Body of pancreas (tissue), 4 donors: ENCODE results near the gene GNAT1.

Source experiments
- CTCF ChIP-seq, 7 experiments: fragments of 450-650 bp in 4 of 7; fragments of 200-600 bp in 3 of 7; sonication (generic) in 3 of 7; IDR thresholded peaks; one replicate each; pipeline ENCODE4 v1.5.1; 2016 to 2019; ENCODE audit warnings: antibody characterized with exemption in 7 of 7
- POLR2A ChIP-seq, 3 donors: fragments of 450-650 bp; IDR thresholded peaks; one replicate each; pipeline ENCODE4 v1.6.1; 2016; ENCODE audit warnings: antibody characterized with exemption in 3 of 3, mild to moderate bottlenecking in 2 of 3

- TF ChIP-seq CTCF (IDR thresholded peaks at IDR 0.05) (no peak), POLR2A (IDR thresholded peaks at IDR 0.05) (no peak)
Observed at GRCh38 chr3:50194903-50195500, 3.6 kb downstream of the GNAT1 start.
